ENCODE measurements around the gene CHAC1.

The CHAC1 gene

GRCh38 chr15:40941528-40942336, 11.5 kb upstream of the CHAC1 start:
- TF ChIP-seq CTCF (conservative IDR thresholded peaks at IDR 0.05; ENCODE audit: low read depth, low read length), result 0 out of 2 replicates have a peak, but pooled peaks have one; percentile 38
- peak overlapping the region; percentile 98 for H2AFZ ChIP-seq (ENCODE audit: low read depth)
- peak overlapping the region; percentile 90 for H3K4me2 ChIP-seq
- no peaks in the 10 kb centered on the region for H4K20me1 ChIP-seq (ENCODE audit: insufficient read depth)
- no peak overlapping the region for H3K4me3 ChIP-seq (IDR thresholded peaks at IDR 0.05; ENCODE audit: insufficient read depth, low read depth, low read length)
- no peak overlapping the region for H3K27ac ChIP-seq
- H3K27me3 ChIP-seq (ENCODE audit: insufficient read depth, low read depth), result no peaks in the 10 kb centered on the region
- peaks cover 30% of the 10 kb centered on the region for H3K4me1 ChIP-seq (ENCODE audit: low read depth, poor library complexity, severe bottlenecking)
- peak overlapping the region; percentile 56; the same call in 1 of the 2 replicates for H3K9ac ChIP-seq
- no peaks in the 10 kb centered on the region for H3K79me2 ChIP-seq (ENCODE audit: insufficient read depth, low read depth)
- no peaks in the 10 kb centered on the region for H3K36me3 ChIP-seq (ENCODE audit: insufficient read depth)

- H3K4me3 ChIP-seq (IDR thresholded peaks at IDR 0.05; ENCODE audit: insufficient read depth, low read depth, low read length), result no peak overlapping the region
- H2AFZ ChIP-seq (ENCODE audit: low read depth), result peak overlapping the region; percentile 98
- H3K36me3 ChIP-seq (ENCODE audit: insufficient read depth), result no peaks in the 10 kb centered on the region
- TF ChIP-seq CTCF (conservative IDR thresholded peaks at IDR 0.05; ENCODE audit: low read depth, low read length), result no peak
- no peaks in the 10 kb centered on the region for H4K20me1 ChIP-seq (ENCODE audit: insufficient read depth)
- no peaks in the 10 kb centered on the region for H3K79me2 ChIP-seq (ENCODE audit: insufficient read depth, low read depth)
- H3K4me2 ChIP-seq, result peak overlapping the region; percentile 90
- no peak overlapping the region for H3K27ac ChIP-seq
- H3K9ac ChIP-seq, result peak overlapping the region; percentile 56; the same call in 1 of the 2 replicates
- H3K27me3 ChIP-seq (ENCODE audit: insufficient read depth, low read depth), result no peaks in the 10 kb centered on the region
- peaks cover 30% of the 10 kb centered on the region for H3K4me1 ChIP-seq (ENCODE audit: low read depth, poor library complexity, severe bottlenecking)
Observed at GRCh38 chr15:40942337-40942854, 10.9 kb upstream of the CHAC1 start.

- Histone ChIP-seq H3K4me2 (peak overlapping the region; percentile 90; the same call in 1 of the 2 replicates), H4K20me1 (ENCODE audit: insufficient read depth) (no peaks in the 10 kb centered on the region), H3K79me2 (ENCODE audit: insufficient read depth, low read depth) (no peaks in the 10 kb centered on the region), H3K27me3 (ENCODE audit: insufficient read depth, low read depth) (no peaks in the 10 kb centered on the region), H3K27ac (no peak overlapping the region), H3K4me3 (IDR thresholded peaks at IDR 0.05; ENCODE audit: insufficient read depth, low read depth, low read length) (no peak overlapping the region), H3K36me3 (ENCODE audit: insufficient read depth) (no peaks in the 10 kb centered on the region), H3K9ac (no peak overlapping the region), H2AFZ (ENCODE audit: low read depth) (peak overlapping the region; percentile 98; the same call in 1 of the 2 replicates), H3K4me1 (ENCODE audit: low read depth, poor library complexity, severe bottlenecking) (peaks cover 30% of the 10 kb centered on the region)
- TF ChIP-seq CTCF (conservative IDR thresholded peaks at IDR 0.05; ENCODE audit: low read depth, low read length), result no peak
Observed at GRCh38 chr15:40942878-40943277, 10.4 kb upstream of the CHAC1 start.

- Histone ChIP-seq H4K20me1 (ENCODE audit: insufficient read depth) (no peaks in the 10 kb centered on the region), H3K79me2 (ENCODE audit: insufficient read depth, low read depth) (no peaks in the 10 kb centered on the region), H3K4me3 (IDR thresholded peaks at IDR 0.05; ENCODE audit: insufficient read depth, low read depth, low read length) (no peak overlapping the region), H3K27ac (no peak overlapping the region), H2AFZ (ENCODE audit: low read depth) (no peak overlapping the region), H3K36me3 (ENCODE audit: insufficient read depth) (no peaks in the 10 kb centered on the region), H3K4me1 (ENCODE audit: low read depth, poor library complexity, severe bottlenecking) (peaks cover 30% of the 10 kb centered on the region), H3K9ac (no peak overlapping the region), H3K27me3 (ENCODE audit: insufficient read depth, low read depth) (no peaks in the 10 kb centered on the region), H3K4me2 (no peak overlapping the region)
- no peak for TF ChIP-seq CTCF (conservative IDR thresholded peaks at IDR 0.05; ENCODE audit: low read depth, low read length)
Observed at GRCh38 chr15:40943764-40944365, 9.4 kb upstream of the CHAC1 start.

Data from KMS-11 (cell line).